GM13976 (cell line): Measurements from ENCODE around the gene SLC25A21.
A peak's percentile ranks its signal among the peaks of the same experiment; 100 is the strongest.

ENCODE experiments used
- DNase-seq: peaks from one replicate; pipeline ENCODE4 v3.0.0; 2012; ENCODE audit warnings: low spot score
- CTCF ChIP-seq: IDR thresholded peaks from 2 replicates; pipeline ENCODE4 v1.5.1; 2012; ENCODE audit warnings: borderline replicate concordance, mild to moderate bottlenecking; ENCODE audit not compliant: insufficient read depth; ENCODE audit errors: extremely low read depth, missing control alignments, control extremely low read depth
- in situ Hi-C: fragments of 300-500 bp; cut with MboI; formaldehyde crosslinking; loops from one replicate; pipeline ENCODE4 v1.12.0; 2022; ENCODE audit warnings: low sequenced_read_pairs, mixed read lengths, inconsistent platforms; ENCODE audit not compliant: unreplicated experiment

The SLC25A21 gene

GRCh38 chr14:36655963-36656686 is 516.3 kb downstream of the SLC25A21 start:
- DNase-seq = peak; percentile 23
- in situ Hi-C loops = loop anchor here (10.0 kb wide), 1 partner anchor 131 kb away; the partner anchor contains the start of gene NKX2-1
- peak; percentile 22 for TF ChIP-seq CTCF

GRCh38 chr14:36655571-36655962 is 516.8 kb downstream of the SLC25A21 start:
- in situ Hi-C loops = loop anchor here (10.0 kb wide), 1 partner anchor 131 kb away; the partner anchor contains the start of gene NKX2-1
- no peak for DNase-seq
- no peak for TF ChIP-seq CTCF

- DNase-seq = peak; percentile 15
- in situ Hi-C loops = loop anchor here (10.0 kb wide), 1 partner anchor 130 kb away; the partner anchor contains the start of gene NKX2-1
- TF ChIP-seq CTCF = no peak
Measured at GRCh38 chr14:36654794-36655381, 517.5 kb downstream of the SLC25A21 start.

DNA sequence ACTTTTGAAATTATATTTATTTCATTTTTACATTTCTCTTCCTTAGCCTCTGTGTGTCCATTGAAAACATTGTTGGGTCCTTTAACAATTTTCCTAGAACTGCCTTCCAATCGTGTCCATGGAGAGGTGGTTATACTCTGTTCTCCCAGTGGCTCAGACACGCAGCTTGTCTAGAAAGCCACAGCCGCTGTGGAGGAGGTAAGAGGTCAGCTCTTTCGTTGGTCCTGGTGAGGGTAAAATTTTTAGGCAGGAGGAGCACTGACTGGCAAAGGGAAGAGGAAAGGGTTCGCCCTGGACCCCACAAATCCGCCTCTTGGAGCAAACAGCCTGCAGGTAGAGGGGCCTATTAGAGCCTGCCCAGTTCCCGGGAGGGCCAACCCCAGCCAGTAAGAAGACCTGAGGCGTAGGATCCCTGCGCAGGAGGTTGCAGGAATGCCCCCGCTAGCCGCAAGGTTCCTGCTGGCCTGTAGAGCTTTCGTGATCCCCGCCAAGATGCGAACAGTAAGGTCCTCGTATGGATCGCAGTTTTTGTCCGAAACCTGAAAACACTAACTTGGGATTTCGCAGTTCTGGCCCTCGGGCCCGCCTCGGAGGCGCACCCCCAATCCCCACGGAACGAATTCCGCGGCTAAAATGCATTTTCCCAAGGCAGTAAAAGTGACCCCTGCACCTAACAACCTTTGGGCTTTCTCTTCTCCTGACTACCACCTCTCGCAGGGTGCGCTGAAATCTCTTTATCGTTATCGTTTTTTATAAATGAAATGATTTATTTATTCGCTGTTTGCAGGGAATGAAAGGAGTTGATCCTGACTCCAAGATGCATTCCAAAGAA is 518.2 kb downstream of the SLC25A21 start:
- no peak for TF ChIP-seq CTCF
- in situ Hi-C loops = loop anchor here (10.0 kb wide), 1 partner anchor 129 kb away; the partner anchor contains the start of gene NKX2-1
- DNase-seq = no peak

GRCh38 chr14:36653413-36653812 is 519.0 kb downstream of the SLC25A21 start:
- in situ Hi-C loops = loop anchor here (10.0 kb wide), 1 partner anchor 129 kb away; the partner anchor contains the start of gene NKX2-1
- TF ChIP-seq CTCF = no peak
- no peak for DNase-seq

GRCh38 chr14:36652542-36653201 is 519.7 kb downstream of the SLC25A21 start:
- no peak for DNase-seq
- in situ Hi-C loops = loop anchor here (10.0 kb wide), 1 partner anchor 128 kb away; the partner anchor contains the start of gene NKX2-1
- TF ChIP-seq CTCF = no peak
